SK-N-MC (cell line): ENCODE data around the gene DNASE1L1.

Experiments
- EZH2 ChIP-seq: fragments of 200-600 bp; sonication (generic); IDR thresholded peaks from one replicate; pipeline ENCODE4 v1.6.1; 2017; ENCODE audit warnings: antibody characterized with exemption
- FOXP2 ChIP-seq: optimal IDR thresholded peaks from 2 replicates; pipeline ENCODE3; 2011; ENCODE audit warnings: mild to moderate bottlenecking, moderate library complexity; ENCODE audit not compliant: insufficient read depth; ENCODE audit errors: extremely low read length, control extremely low read depth
- POLR2AphosphoS5 ChIP-seq: IDR thresholded peaks from 2 replicates; pipeline ENCODE4 v1.6.1; 2012; ENCODE audit warnings: mild to moderate bottlenecking, low read depth, low read length, borderline replicate concordance

DNA sequence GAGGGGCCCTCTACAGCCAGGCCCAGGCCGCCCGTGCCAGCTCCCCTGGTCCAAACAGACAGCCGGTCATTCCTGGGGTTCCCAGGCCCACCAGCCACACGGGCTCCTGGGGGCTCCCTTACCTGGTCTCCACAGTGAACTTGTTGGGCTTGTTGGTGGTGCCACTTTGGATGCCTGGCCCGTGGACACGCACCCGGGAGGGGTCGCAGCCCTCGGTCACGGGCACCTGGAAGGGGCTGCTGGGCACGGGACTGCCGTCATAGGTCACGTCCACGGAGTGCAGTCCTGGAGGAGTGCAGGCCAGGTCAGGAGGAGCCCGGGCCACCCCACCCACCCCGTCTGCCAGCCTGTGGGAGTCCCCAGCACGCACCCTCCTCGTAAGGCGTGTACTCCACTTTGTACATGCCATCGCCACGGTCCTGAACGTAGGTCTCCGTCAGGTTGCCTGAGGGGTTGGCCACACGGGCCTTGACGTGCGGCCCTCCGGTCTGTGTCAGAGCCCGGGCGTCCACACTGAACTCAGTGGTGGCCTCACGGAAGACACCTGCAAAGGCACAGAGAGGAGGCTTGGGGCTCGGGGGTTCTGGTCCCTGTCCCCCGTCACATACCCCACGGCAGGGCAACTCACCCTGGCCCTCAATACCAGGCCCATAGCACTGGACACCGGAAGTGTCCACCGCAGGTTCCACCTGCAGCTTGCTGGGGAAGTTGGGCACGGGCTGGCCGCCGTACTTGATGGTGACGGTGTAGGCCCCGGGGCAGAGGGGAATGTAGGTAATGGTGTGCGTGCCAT is 49.5 kb downstream of the DNASE1L1 start:
- TF ChIP-seq POLR2AphosphoS5 (no peak), EZH2 (no peak), FOXP2 (no peak)
